ENCODE measurements around the gene FBXO48. TPM values are rescaled to one million over a fixed set of nuclear protein-coding genes. Genes with fewer than 3 reads are reported as not detected.
A peak's percentile ranks its signal among the peaks of the same experiment; 100 is the strongest.
"Not testable (repeated sequence)": the region's sequence is repeated elsewhere in the genome, so short reads cannot be mapped to it uniquely, and the experiment has no call there.

Gene FBXO48
- total RNA-seq, 2 donors from 2014 or later, result 0.41 to 0.56 TPM

- ATAC-seq (ENCODE audit: insufficient number of reproducible peaks, low FRiP score, low read depth) (peak; percentile 41), DNase-seq (ENCODE audit: low spot score) (no peak)
- TF ChIP-seq CTCF (IDR thresholded peaks at IDR 0.05), result no peak
- Histone ChIP-seq H3K27me3 (replicated peaks; ENCODE audit: insufficient read depth) (no peaks in the 10 kb centered on the region), H3K27ac (no peak overlapping the region), H3K4me1 (ENCODE audit: control insufficient read depth in 1 of 2, low read depth in 2 of 2) (no peaks in the 10 kb centered on the region), H3K9me3 (no peaks in the 10 kb centered on the region), H3K36me3 (no peaks in the 10 kb centered on the region), H3K4me3 (no peak overlapping the region)
Measured at GRCh38 chr2:68448671-68449653, 18.1 kb downstream of the FBXO48 start.

- Histone ChIP-seq H3K4me3 (no peak overlapping the region), H3K4me1 (ENCODE audit: control insufficient read depth in 1 of 2, low read depth in 2 of 2) (peaks cover 0 to under 1% of the 10 kb centered on the region in 2 donors), H3K27ac (no peak overlapping the region), H3K9me3 (no peaks in the 10 kb centered on the region), H3K36me3 (no peaks in the 10 kb centered on the region), H3K27me3 (replicated peaks; ENCODE audit: insufficient read depth) (no peaks in the 10 kb centered on the region)
- ATAC-seq (ENCODE audit: insufficient number of reproducible peaks, low FRiP score, low read depth), result no peak
- TF ChIP-seq CTCF (IDR thresholded peaks at IDR 0.05), result no peak
- DNase-seq (ENCODE audit: low spot score), result no peak
Measured at GRCh38 chr2:68447118-68447517, 20.0 kb downstream of the FBXO48 start.

GRCh38 chr2:68446425-68446824, 20.7 kb downstream of the FBXO48 start:
- not testable (repeated sequence) for H3K27me3 ChIP-seq (replicated peaks; ENCODE audit: insufficient read depth); H3K4me1 ChIP-seq (ENCODE audit: control insufficient read depth in 1 of 2, low read depth in 2 of 2); ATAC-seq (ENCODE audit: insufficient number of reproducible peaks, low FRiP score, low read depth); H3K9me3 ChIP-seq; H3K36me3 ChIP-seq; H3K4me3 ChIP-seq; H3K27ac ChIP-seq; DNase-seq (ENCODE audit: low spot score)

- ATAC-seq (ENCODE audit: insufficient number of reproducible peaks, low FRiP score, low read depth), result no peak
- TF ChIP-seq CTCF (IDR thresholded peaks at IDR 0.05), result no peak
Measured at GRCh38 chr2:68441994-68442322, 25.1 kb downstream of the FBXO48 start.

GRCh38 chr2:68441179-68441993, 25.7 kb downstream of the FBXO48 start:
- H3K27ac ChIP-seq, result peak overlapping the region; percentile 21 to 38
- TF ChIP-seq CTCF (IDR thresholded peaks at IDR 0.05), result peak; percentile 89
- peak; percentile 85 for ATAC-seq (ENCODE audit: insufficient number of reproducible peaks, low FRiP score, low read depth)

More at GRCh38 chr2:68441994-68442322, 25.1 kb downstream of the FBXO48 start:
- no peaks in the 10 kb centered on the region for H3K27me3 ChIP-seq (replicated peaks; ENCODE audit: insufficient read depth)
- no peak overlapping the region for H3K27ac ChIP-seq
- H3K36me3 ChIP-seq, result no peaks in the 10 kb centered on the region
- H3K4me1 ChIP-seq (ENCODE audit: control insufficient read depth in 1 of 2, low read depth in 2 of 2), result peaks cover 8 to 23% of the 10 kb centered on the region in 2 donors
- no peaks in the 10 kb centered on the region for H3K9me3 ChIP-seq
- no peak overlapping the region for H3K4me3 ChIP-seq
- DNase-seq (ENCODE audit: low spot score), result no peak

More at GRCh38 chr2:68441179-68441993, 25.7 kb downstream of the FBXO48 start:
- H3K27me3 ChIP-seq (replicated peaks; ENCODE audit: insufficient read depth), result no peaks in the 10 kb centered on the region
- H3K4me1 ChIP-seq (ENCODE audit: control insufficient read depth in 1 of 2, low read depth in 2 of 2), result peaks cover 8 to 29% of the 10 kb centered on the region in 2 donors
- no peaks in the 10 kb centered on the region for H3K9me3 ChIP-seq
- no peaks in the 10 kb centered on the region for H3K36me3 ChIP-seq
- H3K4me3 ChIP-seq, result no peak overlapping the region
- peak; percentile 66 for DNase-seq (ENCODE audit: low spot score)

Data from thoracic aorta (tissue), 2 donors.